ENCODE measurements around the gene DNAJC22.
A peak's percentile ranks its signal among the peaks of the same experiment; 100 is the strongest.
"Not testable (repeated sequence)": the region's sequence is repeated elsewhere in the genome, so short reads cannot be mapped to it uniquely, and the experiment has no call there.

DNAJC22 gene

GRCh38 chr12:49375406-49375805 is 28.7 kb downstream of the DNAJC22 start:
- DNase-seq (ENCODE audit: low spot score) = no peak

- DNase-seq (ENCODE audit: low spot score) = no peak
Observed at GRCh38 chr12:49377386-49377785, 30.7 kb downstream of the DNAJC22 start.

GRCh38 chr12:49380184-49380583 is 33.5 kb downstream of the DNAJC22 start:
- not testable (repeated sequence) for DNase-seq (ENCODE audit: low spot score)

GRCh38 chr12:49388682-49389386 is 42.1 kb downstream of the DNAJC22 start:
- peak; percentile 90 for DNase-seq (ENCODE audit: low spot score)

GRCh38 chr12:49389387-49389703 is 42.7 kb downstream of the DNAJC22 start:
- no peak for DNase-seq (ENCODE audit: low spot score)

GRCh38 chr12:49397000-49397399 is 50.3 kb downstream of the DNAJC22 start:
- no peak for DNase-seq (ENCODE audit: low spot score)

- no peak for DNase-seq (ENCODE audit: low spot score)
Observed at GRCh38 chr12:49400304-49400703, 53.6 kb downstream of the DNAJC22 start.
